Measurements from ENCODE around the gene INHA. TPM values are rescaled to one million over a fixed set of nuclear protein-coding genes. Genes with fewer than 3 reads are reported as not detected.

Gene INHA
- total RNA-seq, 2 experiments from 2014 or later, result not detected

GRCh38 chr2:219565130-219566080 lies 6.7 kb upstream of the INHA start:
- Mint-ChIP-seq H3K4me1 (ENCODE audit: low read depth) (no peaks in the 10 kb centered on the region), H3K4me3 (no peak overlapping the region), H3K9me3 (no peaks in the 10 kb centered on the region), H3K27me3 (peaks cover 59% of the 10 kb centered on the region), H3K27ac (no peak overlapping the region), H3K36me3 (ENCODE audit: low read depth) (no peaks in the 10 kb centered on the region)
- intact Hi-C loops (cut with DNase I, micrococcal nuclease), result no loop called here
- Histone ChIP-seq H3K9me3 (ENCODE audit: control insufficient read depth in 1 of 2, insufficient read depth in 1 of 2, low read length in 2 of 2) (peaks cover 0 to 4% of the 10 kb centered on the region in 2 experiments), H3K36me3 (ENCODE audit: insufficient read depth, low read length) (no peaks in the 10 kb centered on the region), H3K27me3 (ENCODE audit: control insufficient read depth in 1 of 2, insufficient read depth in 2 of 2, low read length in 2 of 2) (peaks cover 18 to 27% of the 10 kb centered on the region in 2 experiments), H3K4me3 (ENCODE audit: low read length) (no peak overlapping the region), H3K4me1 (ENCODE audit: insufficient read depth, low read length) (no peaks in the 10 kb centered on the region), H3K27ac (ENCODE audit: low read depth in 1 of 2, low read length in 2 of 2) (no peak overlapping the region)
- POLR2A ChIA-PET, result interaction anchor here (0.7 kb wide), 1 partner anchor 178 kb away, joined by 3 read pairs; no protein-coding TSS in a partner anchor
- CTCF ChIA-PET, result no interaction called here
- DNase-seq (no peak), ATAC-seq (ENCODE audit: poor library complexity) (no peak)
- TF ChIP-seq, protein P1, sequence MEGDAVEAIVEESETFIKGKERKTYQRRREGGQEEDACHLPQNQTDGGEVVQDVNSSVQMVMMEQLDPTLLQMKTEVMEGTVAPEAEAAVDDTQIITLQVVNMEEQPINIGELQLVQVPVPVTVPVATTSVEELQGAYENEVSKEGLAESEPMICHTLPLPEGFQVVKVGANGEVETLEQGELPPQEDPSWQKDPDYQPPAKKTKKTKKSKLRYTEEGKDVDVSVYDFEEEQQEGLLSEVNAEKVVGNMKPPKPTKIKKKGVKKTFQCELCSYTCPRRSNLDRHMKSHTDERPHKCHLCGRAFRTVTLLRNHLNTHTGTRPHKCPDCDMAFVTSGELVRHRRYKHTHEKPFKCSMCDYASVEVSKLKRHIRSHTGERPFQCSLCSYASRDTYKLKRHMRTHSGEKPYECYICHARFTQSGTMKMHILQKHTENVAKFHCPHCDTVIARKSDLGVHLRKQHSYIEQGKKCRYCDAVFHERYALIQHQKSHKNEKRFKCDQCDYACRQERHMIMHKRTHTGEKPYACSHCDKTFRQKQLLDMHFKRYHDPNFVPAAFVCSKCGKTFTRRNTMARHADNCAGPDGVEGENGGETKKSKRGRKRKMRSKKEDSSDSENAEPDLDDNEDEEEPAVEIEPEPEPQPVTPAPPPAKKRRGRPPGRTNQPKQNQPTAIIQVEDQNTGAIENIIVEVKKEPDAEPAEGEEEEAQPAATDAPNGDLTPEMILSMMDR (IDR thresholded peaks at IDR 0.05), result no peak

GRCh38 chr2:219566640-219567039 lies 5.5 kb upstream of the INHA start:
- TF ChIP-seq, protein P1 (IDR thresholded peaks at IDR 0.05), result no peak
- Mint-ChIP-seq H3K9me3 (no peaks in the 10 kb centered on the region), H3K4me1 (ENCODE audit: low read depth) (no peaks in the 10 kb centered on the region), H3K36me3 (ENCODE audit: low read depth) (no peaks in the 10 kb centered on the region), H3K4me3 (no peak overlapping the region), H3K27me3 (peaks cover 50% of the 10 kb centered on the region), H3K27ac (no peak overlapping the region)
- H3K27me3 ChIP-seq (ENCODE audit: control insufficient read depth in 1 of 2, insufficient read depth in 2 of 2, low read length in 2 of 2), result peaks cover 22 to 32% of the 10 kb centered on the region in 2 experiments
- H3K4me1 ChIP-seq (ENCODE audit: insufficient read depth, low read length), result peaks cover 7% of the 10 kb centered on the region
- DNase-seq, result no peak
- peaks cover 0 to 4% of the 10 kb centered on the region in 2 experiments for H3K9me3 ChIP-seq (ENCODE audit: control insufficient read depth in 1 of 2, insufficient read depth in 1 of 2, low read length in 2 of 2)
- ChIA-PET CTCF (no interaction called here), POLR2A (no interaction called here)
- no peak overlapping the region for H3K4me3 ChIP-seq (ENCODE audit: low read length)
- H3K36me3 ChIP-seq (ENCODE audit: insufficient read depth, low read length), result no peaks in the 10 kb centered on the region
- intact Hi-C loops (cut with DNase I, micrococcal nuclease), result no loop called here
- H3K27ac ChIP-seq (ENCODE audit: low read depth in 1 of 2, low read length in 2 of 2), result no peak overlapping the region
- ATAC-seq (ENCODE audit: poor library complexity), result no peak

GRCh38 chr2:219567131-219567530 lies 5.0 kb upstream of the INHA start:
- Histone ChIP-seq H3K4me3 (ENCODE audit: low read length) (no peak overlapping the region), H3K9me3 (ENCODE audit: control insufficient read depth in 1 of 2, insufficient read depth in 1 of 2, low read length in 2 of 2) (peaks cover 0 to 4% of the 10 kb centered on the region in 2 experiments), H3K4me1 (ENCODE audit: insufficient read depth, low read length) (peaks cover 8% of the 10 kb centered on the region), H3K36me3 (ENCODE audit: insufficient read depth, low read length) (no peaks in the 10 kb centered on the region), H3K27me3 (ENCODE audit: control insufficient read depth in 1 of 2, insufficient read depth in 2 of 2, low read length in 2 of 2) (peaks cover 23 to 37% of the 10 kb centered on the region in 2 experiments), H3K27ac (ENCODE audit: low read depth in 1 of 2, low read length in 2 of 2) (no peak overlapping the region)
- intact Hi-C loops (cut with DNase I, micrococcal nuclease), result no loop called here
- Mint-ChIP-seq H3K27ac (no peak overlapping the region), H3K36me3 (ENCODE audit: low read depth) (no peaks in the 10 kb centered on the region), H3K9me3 (no peaks in the 10 kb centered on the region), H3K27me3 (peaks cover 54% of the 10 kb centered on the region), H3K4me3 (no peak overlapping the region), H3K4me1 (ENCODE audit: low read depth) (no peaks in the 10 kb centered on the region)
- no peak for DNase-seq
- CTCF ChIA-PET, result no interaction called here
- TF ChIP-seq, protein P1 (IDR thresholded peaks at IDR 0.05), result no peak
- ATAC-seq (ENCODE audit: poor library complexity), result no peak
- POLR2A ChIA-PET, result no interaction called here
